Measurements from ENCODE around the gene MYH6. TPM values are rescaled to one million over a fixed set of nuclear protein-coding genes. Genes with fewer than 3 reads are reported as not detected.

The MYH6 gene
- total and polyA plus RNA-seq, 2 of the 13 experiments (the other 11 are each of a cell fraction or from before 2014, with no cell fraction given) = 0.01 TPM; not detected in 1

GRCh38 chr14:23416801-23417200 is 8.7 kb upstream of the MYH6 start (continued):
- TF ChIP-seq, protein P1, sequence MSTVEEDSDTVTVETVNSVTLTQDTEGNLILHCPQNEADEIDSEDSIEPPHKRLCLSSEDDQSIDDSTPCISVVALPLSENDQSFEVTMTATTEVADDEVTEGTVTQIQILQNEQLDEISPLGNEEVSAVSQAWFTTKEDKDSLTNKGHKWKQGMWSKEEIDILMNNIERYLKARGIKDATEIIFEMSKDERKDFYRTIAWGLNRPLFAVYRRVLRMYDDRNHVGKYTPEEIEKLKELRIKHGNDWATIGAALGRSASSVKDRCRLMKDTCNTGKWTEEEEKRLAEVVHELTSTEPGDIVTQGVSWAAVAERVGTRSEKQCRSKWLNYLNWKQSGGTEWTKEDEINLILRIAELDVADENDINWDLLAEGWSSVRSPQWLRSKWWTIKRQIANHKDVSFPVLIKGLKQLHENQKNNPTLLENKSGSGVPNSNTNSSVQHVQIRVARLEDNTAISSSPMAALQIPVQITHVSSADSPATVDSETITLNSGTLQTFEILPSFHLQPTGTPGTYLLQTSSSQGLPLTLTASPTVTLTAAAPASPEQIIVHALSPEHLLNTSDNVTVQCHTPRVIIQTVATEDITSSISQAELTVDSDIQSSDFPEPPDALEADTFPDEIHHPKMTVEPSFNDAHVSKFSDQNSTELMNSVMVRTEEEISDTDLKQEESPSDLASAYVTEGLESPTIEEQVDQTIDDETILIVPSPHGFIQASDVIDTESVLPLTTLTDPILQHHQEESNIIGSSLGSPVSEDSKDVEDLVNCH (CRISPR knock-in tag; IDR thresholded peaks at IDR 0.05) = no peak
- TF ChIP-seq TOPORS (CRISPR knock-in tag; IDR thresholded peaks at IDR 0.05) (no peak), CEBPG (CRISPR knock-in tag; IDR thresholded peaks at IDR 0.05) (no peak), AFF4 (CRISPR knock-in tag; IDR thresholded peaks at IDR 0.05) (no peak)
- TF ChIP-seq, protein P2, sequence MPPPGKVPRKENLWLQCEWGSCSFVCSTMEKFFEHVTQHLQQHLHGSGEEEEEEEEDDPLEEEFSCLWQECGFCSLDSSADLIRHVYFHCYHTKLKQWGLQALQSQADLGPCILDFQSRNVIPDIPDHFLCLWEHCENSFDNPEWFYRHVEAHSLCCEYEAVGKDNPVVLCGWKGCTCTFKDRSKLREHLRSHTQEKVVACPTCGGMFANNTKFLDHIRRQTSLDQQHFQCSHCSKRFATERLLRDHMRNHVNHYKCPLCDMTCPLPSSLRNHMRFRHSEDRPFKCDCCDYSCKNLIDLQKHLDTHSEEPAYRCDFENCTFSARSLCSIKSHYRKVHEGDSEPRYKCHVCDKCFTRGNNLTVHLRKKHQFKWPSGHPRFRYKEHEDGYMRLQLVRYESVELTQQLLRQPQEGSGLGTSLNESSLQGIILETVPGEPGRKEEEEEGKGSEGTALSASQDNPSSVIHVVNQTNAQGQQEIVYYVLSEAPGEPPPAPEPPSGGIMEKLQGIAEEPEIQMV (CRISPR knock-in tag; IDR thresholded peaks at IDR 0.05; ENCODE audit: low read depth) = no peak
